Activated T-helper 2 cell treated with anti-CD3 and anti-CD28 coated beads, Interferon-gamma antibody, Interleukin-2, Interleukin-4, amounts not matched to agents 10 μg/mL and 5 μg/mL and 100 μg/mL, durations not matched to agents 14 hours and 24 hours and 36 hours (primary cell): ENCODE results near the gene IGFBP1. TPM values are rescaled to one million over a fixed set of nuclear protein-coding genes. Genes with fewer than 3 reads are reported as not detected.
"Not testable (repeated sequence)": the region's sequence is repeated elsewhere in the genome, so short reads cannot be mapped to it uniquely, and the experiment has no call there.

ENCODE experiments used
- DNase-seq: peaks from one replicate; pipeline ENCODE4 v3.0.0; 2021; ENCODE audit warnings: low spot score
- H3K27ac Mint-ChIP-seq: one replicate; pipeline ENCODE4 v1.8.0; 2021; ENCODE audit warnings: mixed read lengths
- H3K27me3 Mint-ChIP-seq: one replicate; pipeline ENCODE4 v1.8.0; 2021; ENCODE audit warnings: low read depth, mixed read lengths
- H3K36me3 Mint-ChIP-seq: one replicate; pipeline ENCODE4 v1.8.0; 2021; ENCODE audit warnings: low read depth, mixed read lengths
- H3K4me1 Mint-ChIP-seq: one replicate; pipeline ENCODE4 v1.8.0; 2021; ENCODE audit warnings: low read depth, mixed read lengths
- H3K4me3 Mint-ChIP-seq: one replicate; pipeline ENCODE4 v1.8.0; 2021; ENCODE audit warnings: low read depth, mild to moderate bottlenecking, moderate library complexity, mixed read lengths
- H3K9me3 Mint-ChIP-seq: one replicate; pipeline ENCODE4 v1.8.0; 2021; ENCODE audit warnings: mixed read lengths
- intact Hi-C: fragments of 100-400 bp; cut with micrococcal nuclease; formaldehyde crosslinking; loops from one replicate; pipeline ENCODE4 v1.15.1; 2023
- total RNA-seq: library from RNA; stranded (reverse); gene quantifications from 2 replicates; pipeline ENCODE4 v1.2.3, GENCODE V29; 2022

Gene IGFBP1
- total RNA-seq, 1 donor from 2014 or later = not detected

GRCh38 chr7:45937862-45938261, 49.6 kb downstream of the IGFBP1 start:
- no peaks in the 10 kb centered on the region for H3K36me3 Mint-ChIP-seq
- no peak for DNase-seq
- H3K4me1 Mint-ChIP-seq = peaks cover 7% of the 10 kb centered on the region
- no peak overlapping the region for H3K4me3 Mint-ChIP-seq
- no peak overlapping the region for H3K27ac Mint-ChIP-seq
- intact Hi-C loops = no loop called here
- H3K9me3 Mint-ChIP-seq = peaks cover 5% of the 10 kb centered on the region
- no peaks in the 10 kb centered on the region for H3K27me3 Mint-ChIP-seq

- Mint-ChIP-seq H3K36me3 (no peaks in the 10 kb centered on the region), H3K27me3 (no peaks in the 10 kb centered on the region), H3K4me3 (no peak overlapping the region), H3K9me3 (peaks cover 5% of the 10 kb centered on the region), H3K27ac (no peak overlapping the region), H3K4me1 (peaks cover 7% of the 10 kb centered on the region)
- DNase-seq = no peak
- intact Hi-C loops = no loop called here
Observed at GRCh38 chr7:45938626-45939302, 50.5 kb downstream of the IGFBP1 start.

GRCh38 chr7:45939574-45939973, 51.3 kb downstream of the IGFBP1 start:
- no peak overlapping the region for H3K4me3 Mint-ChIP-seq
- H3K27ac Mint-ChIP-seq = no peak overlapping the region
- H3K9me3 Mint-ChIP-seq = peaks cover 5% of the 10 kb centered on the region
- no peaks in the 10 kb centered on the region for H3K27me3 Mint-ChIP-seq
- no peak for DNase-seq
- no peaks in the 10 kb centered on the region for H3K36me3 Mint-ChIP-seq
- H3K4me1 Mint-ChIP-seq = peaks cover 7% of the 10 kb centered on the region
- intact Hi-C loops = no loop called here

GRCh38 chr7:45940237-45940781, 52.0 kb downstream of the IGFBP1 start:
- intact Hi-C loops, H3K9me3 Mint-ChIP-seq, H3K36me3 Mint-ChIP-seq, H3K27me3 Mint-ChIP-seq, H3K4me1 Mint-ChIP-seq, H3K27ac Mint-ChIP-seq: not testable (repeated sequence)
- DNase-seq = peak; percentile 35
- peak overlapping the region; percentile 67 for H3K4me3 Mint-ChIP-seq

GRCh38 chr7:45940939-45941338, 52.7 kb downstream of the IGFBP1 start:
- Mint-ChIP-seq H3K27ac (no peak overlapping the region), H3K9me3 (peaks cover 5% of the 10 kb centered on the region), H3K27me3 (peaks cover under 1% of the 10 kb centered on the region), H3K4me3 (peak overlapping the region; percentile 67), H3K4me1 (peaks cover 7% of the 10 kb centered on the region), H3K36me3 (no peaks in the 10 kb centered on the region)
- intact Hi-C loops = no loop called here
- DNase-seq = no peak

Other genes starting within 250 kb of the IGFBP1 start
- gene CCDC201, start 15.4 kb upstream of the IGFBP1 start, total RNA-seq = not detected in 2 replicates
- gene IGFBP3, start 32.8 kb downstream of the IGFBP1 start, total RNA-seq = 0.41 and 0.48 TPM in 2 replicates